Activated naive CD8-positive, alpha-beta T cell treated with anti-CD3 and anti-CD28 coated beads for 36 hours (primary cell): Measurements from ENCODE around the gene ETV3. TPM values are rescaled to one million over a fixed set of nuclear protein-coding genes. Genes with fewer than 3 reads are reported as not detected.

ENCODE experiments used
- DNase-seq: peaks from one replicate; pipeline ENCODE4 v3.0.0; 2021
- H3K27ac Mint-ChIP-seq: one replicate; pipeline ENCODE4 v1.8.0; 2022; ENCODE audit warnings: mild to moderate bottlenecking, moderate library complexity, mixed read lengths
- H3K27me3 Mint-ChIP-seq: one replicate; pipeline ENCODE4 v1.8.0; 2022; ENCODE audit warnings: mild to moderate bottlenecking, mixed read lengths
- H3K36me3 Mint-ChIP-seq: one replicate; pipeline ENCODE4 v1.8.0; 2021; ENCODE audit warnings: mild to moderate bottlenecking, mixed read lengths
- H3K4me1 Mint-ChIP-seq: one replicate; pipeline ENCODE4 v1.8.0; 2021; ENCODE audit warnings: mixed read lengths
- H3K4me3 Mint-ChIP-seq: one replicate; pipeline ENCODE4 v1.8.0; 2022; ENCODE audit warnings: mild to moderate bottlenecking, moderate library complexity, mixed read lengths
- H3K9me3 Mint-ChIP-seq: one replicate; pipeline ENCODE4 v1.8.0; 2022; ENCODE audit warnings: mixed read lengths
- total RNA-seq, 2 experiments: library from RNA; stranded (reverse); gene quantifications; one replicate each; pipeline ENCODE4 v1.2.3, GENCODE V29; 2021

ETV3 gene
- total RNA-seq, 2 experiments from 2014 or later, result 23.1 to 23.5 TPM

DNA sequence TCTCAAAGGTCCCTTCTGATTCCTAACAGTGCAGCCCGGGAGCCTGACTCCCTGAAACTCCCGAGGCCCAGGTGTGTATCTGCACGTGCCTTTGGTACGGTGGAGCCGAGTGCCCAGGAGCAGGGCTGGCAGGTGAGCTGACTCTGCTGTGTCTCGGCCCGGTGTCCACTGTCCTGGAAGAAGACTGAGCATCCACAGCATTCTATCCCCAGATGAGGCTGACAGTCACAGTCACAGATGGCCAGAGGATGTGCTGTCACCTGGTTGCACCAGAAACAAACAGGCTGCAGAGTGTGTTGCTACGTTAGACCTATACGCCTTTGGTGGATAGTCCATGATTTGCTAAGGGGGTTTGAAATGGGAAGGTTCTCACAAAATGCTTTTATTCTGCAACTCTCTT lies 48.4 kb downstream of the ETV3 start:
- Mint-ChIP-seq H3K4me3 (no peak overlapping the region), H3K9me3 (no peaks in the 10 kb centered on the region), H3K27me3 (peaks cover 6% of the 10 kb centered on the region), H3K4me1 (peaks cover 2% of the 10 kb centered on the region), H3K36me3 (no peaks in the 10 kb centered on the region), H3K27ac (no peak overlapping the region)
- DNase-seq, result no peak

DNA sequence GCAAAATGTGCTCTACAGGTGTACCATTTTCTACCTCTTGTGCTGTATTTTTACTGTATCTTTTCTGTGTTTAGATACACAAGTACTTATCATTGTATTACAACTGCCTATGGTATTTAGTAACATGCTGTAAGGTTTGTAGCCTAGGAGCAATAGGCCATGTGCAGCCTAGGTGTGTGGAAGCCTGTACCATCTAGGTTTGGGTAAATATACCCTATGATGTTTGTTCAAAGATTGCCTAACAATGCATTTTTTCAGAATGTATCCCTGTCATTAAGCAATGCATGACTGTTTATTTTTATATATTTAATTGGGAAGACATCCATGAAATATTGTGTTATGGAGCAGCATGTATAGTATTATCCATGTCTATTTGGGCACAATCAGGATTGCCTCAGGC lies 49.6 kb downstream of the ETV3 start:
- peaks cover 7% of the 10 kb centered on the region for H3K27me3 Mint-ChIP-seq
- no peaks in the 10 kb centered on the region for H3K36me3 Mint-ChIP-seq
- no peak overlapping the region for H3K4me3 Mint-ChIP-seq
- H3K4me1 Mint-ChIP-seq, result peaks cover 2% of the 10 kb centered on the region
- DNase-seq, result no peak
- no peaks in the 10 kb centered on the region for H3K9me3 Mint-ChIP-seq
- H3K27ac Mint-ChIP-seq, result no peak overlapping the region

DNA sequence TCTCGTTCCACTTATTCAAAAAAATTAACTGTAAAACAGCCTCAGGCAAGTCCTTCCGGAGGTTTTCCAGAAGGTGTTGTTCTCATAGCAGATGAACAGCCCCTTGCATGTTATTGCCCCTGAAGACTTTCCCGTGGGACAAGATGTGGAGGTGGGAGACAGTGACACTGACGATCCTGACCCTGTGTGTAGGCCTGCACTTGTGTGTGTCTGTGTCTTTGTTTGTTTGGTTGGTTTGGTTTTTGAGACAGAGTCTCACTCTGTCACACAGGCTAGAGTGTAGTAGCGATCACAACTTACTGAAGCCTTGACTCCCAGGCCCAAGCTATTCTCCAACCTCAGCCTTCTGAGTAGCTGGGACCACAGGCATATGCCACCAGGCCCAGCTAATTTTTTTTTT lies 51.2 kb downstream of the ETV3 start:
- DNase-seq, result no peak
- H3K36me3 Mint-ChIP-seq, result no peaks in the 10 kb centered on the region
- H3K27ac Mint-ChIP-seq, result no peak overlapping the region
- H3K4me3 Mint-ChIP-seq, result no peak overlapping the region
- peaks cover 11% of the 10 kb centered on the region for H3K27me3 Mint-ChIP-seq
- peaks cover 2% of the 10 kb centered on the region for H3K4me1 Mint-ChIP-seq
- no peaks in the 10 kb centered on the region for H3K9me3 Mint-ChIP-seq

DNA sequence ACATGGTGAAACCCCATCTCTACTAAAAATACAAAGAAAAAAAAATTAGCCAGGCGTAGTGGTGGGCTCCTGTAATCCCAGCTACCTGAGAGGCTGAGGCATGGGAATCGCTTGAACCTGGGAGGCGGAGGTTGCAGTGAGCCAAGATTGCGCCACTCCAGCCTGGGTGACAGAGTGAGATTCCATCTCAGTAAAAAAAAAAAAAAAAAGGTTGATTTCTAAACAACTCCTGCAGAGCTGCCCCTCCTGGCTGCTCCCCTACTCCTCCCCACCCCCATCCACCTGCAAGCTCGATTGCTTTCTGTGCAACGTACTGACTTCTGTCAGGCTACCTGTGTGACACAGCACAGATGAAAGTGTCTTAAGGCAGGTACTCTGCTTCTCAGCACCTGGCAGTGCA lies 51.9 kb downstream of the ETV3 start:
- DNase-seq, result no peak
- no peaks in the 10 kb centered on the region for H3K36me3 Mint-ChIP-seq
- peaks cover 11% of the 10 kb centered on the region for H3K27me3 Mint-ChIP-seq
- H3K27ac Mint-ChIP-seq, result no peak overlapping the region
- no peak overlapping the region for H3K4me3 Mint-ChIP-seq
- no peaks in the 10 kb centered on the region for H3K9me3 Mint-ChIP-seq
- H3K4me1 Mint-ChIP-seq, result peaks cover 2% of the 10 kb centered on the region

DNA sequence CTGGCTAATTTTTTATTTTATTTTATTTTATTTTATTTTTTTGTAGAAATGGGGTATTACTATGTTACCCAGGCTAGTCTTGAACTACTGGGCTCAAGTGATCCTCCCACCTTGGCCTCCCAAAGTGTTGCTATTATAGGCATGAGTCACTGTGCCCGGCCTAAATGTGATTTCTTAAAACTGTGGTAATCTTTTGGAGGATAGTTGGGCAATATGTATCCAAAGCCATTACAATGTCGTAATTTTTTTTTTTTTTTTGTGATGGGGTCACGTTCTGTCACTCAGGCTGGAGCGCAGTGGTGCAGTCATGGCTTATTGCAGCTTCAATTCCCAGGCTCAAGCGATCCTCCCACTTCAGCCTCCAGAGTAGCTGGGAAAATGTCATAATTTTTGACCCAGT lies 52.8 kb downstream of the ETV3 start:
- no peaks in the 10 kb centered on the region for H3K9me3 Mint-ChIP-seq
- no peak overlapping the region for H3K27ac Mint-ChIP-seq
- H3K27me3 Mint-ChIP-seq, result peaks cover 11% of the 10 kb centered on the region
- no peaks in the 10 kb centered on the region for H3K36me3 Mint-ChIP-seq
- no peak overlapping the region for H3K4me3 Mint-ChIP-seq
- no peak for DNase-seq
- H3K4me1 Mint-ChIP-seq, result peaks cover 2% of the 10 kb centered on the region

DNA sequence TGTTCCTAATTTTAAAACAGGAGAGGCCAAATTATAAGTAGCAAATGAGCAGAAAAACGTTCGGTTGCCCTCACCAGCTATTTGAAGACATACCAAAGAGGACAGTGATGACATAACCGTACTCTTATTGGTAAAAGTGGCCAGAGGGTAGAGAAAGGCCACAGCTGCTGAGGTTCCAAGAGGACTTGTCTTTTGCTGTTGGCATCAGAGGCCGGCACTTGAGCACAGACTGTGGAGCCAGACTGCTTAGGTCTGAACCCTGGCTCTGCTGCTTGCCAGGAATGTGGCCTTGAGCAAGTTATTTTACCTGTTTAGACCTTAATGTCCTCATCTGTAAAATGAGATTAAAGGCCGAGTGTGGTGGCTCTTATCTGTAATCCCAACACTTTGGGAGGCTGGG lies 53.5 kb downstream of the ETV3 start:
- Mint-ChIP-seq H3K4me3 (no peak overlapping the region), H3K4me1 (no peaks in the 10 kb centered on the region), H3K27me3 (peaks cover 5% of the 10 kb centered on the region), H3K36me3 (no peaks in the 10 kb centered on the region), H3K9me3 (no peaks in the 10 kb centered on the region), H3K27ac (no peak overlapping the region)
- DNase-seq, result no peak

DNA sequence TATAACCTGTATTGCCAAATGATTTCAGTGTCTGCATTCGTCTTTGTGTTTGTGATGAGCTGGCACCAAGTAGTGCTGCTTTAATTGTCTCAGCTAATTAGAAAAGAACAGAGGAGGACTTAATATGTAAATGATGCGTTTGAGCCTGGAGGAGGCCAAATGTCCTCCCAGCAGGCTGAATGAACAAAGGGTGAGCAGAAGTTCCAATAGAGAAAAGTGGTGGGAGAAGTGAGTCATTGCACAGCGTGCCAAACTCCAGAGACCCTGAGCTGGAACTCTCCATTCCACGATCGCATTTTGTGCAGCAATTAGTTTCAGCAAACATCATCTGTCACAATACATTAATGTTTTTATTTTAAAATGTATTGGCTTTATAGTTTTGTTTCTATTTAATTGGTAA lies 56.5 kb downstream of the ETV3 start:
- no peak overlapping the region for H3K4me3 Mint-ChIP-seq
- H3K36me3 Mint-ChIP-seq, result no peaks in the 10 kb centered on the region
- no peak overlapping the region for H3K27ac Mint-ChIP-seq
- H3K4me1 Mint-ChIP-seq, result no peaks in the 10 kb centered on the region
- H3K9me3 Mint-ChIP-seq, result no peaks in the 10 kb centered on the region
- peaks cover 14% of the 10 kb centered on the region for H3K27me3 Mint-ChIP-seq
- DNase-seq, result no peak

DNA sequence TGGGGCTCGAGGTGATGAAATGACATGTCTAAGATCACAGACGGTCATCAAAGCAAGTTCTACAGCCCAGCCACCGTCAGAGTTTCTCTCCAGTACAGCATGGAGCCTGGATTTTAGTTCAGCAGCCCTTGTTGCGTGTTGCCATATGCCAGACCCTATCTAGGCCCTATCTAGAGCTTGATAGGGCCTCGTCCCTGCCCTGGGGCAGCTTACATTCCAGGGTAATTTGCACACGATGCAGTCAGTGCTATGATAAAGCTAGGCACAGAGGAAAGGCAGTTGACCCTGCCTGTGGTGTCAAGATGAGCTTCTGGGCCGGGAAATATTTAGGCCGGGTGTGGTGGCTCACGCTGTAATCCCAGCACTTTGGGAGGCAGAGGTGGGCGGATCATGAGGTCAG lies 57.5 kb downstream of the ETV3 start:
- H3K36me3 Mint-ChIP-seq, result no peaks in the 10 kb centered on the region
- H3K9me3 Mint-ChIP-seq, result no peaks in the 10 kb centered on the region
- no peak for DNase-seq
- H3K4me3 Mint-ChIP-seq, result no peak overlapping the region
- H3K27ac Mint-ChIP-seq, result no peak overlapping the region
- H3K4me1 Mint-ChIP-seq, result no peaks in the 10 kb centered on the region
- peaks cover 14% of the 10 kb centered on the region for H3K27me3 Mint-ChIP-seq

DNA sequence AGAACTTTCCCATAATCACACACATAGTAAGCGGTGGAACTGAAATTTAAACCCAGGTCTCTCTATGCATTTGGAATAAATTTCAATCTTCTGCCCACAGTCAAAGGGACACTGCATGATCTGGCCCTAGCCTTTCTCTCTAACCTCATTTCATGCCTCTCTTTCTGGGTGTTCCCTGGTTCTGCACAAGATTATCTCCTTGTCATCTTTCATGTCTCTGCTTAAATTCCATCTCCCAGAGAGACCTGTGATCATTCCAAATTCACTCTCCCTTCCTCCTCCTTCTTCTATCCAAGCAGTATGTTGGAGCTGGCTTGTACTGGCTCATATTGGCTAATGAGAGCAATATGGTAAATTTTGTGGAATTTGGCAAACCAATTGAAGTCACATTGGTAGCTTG lies 60.8 kb downstream of the ETV3 start:
- Mint-ChIP-seq H3K27me3 (peaks cover 21% of the 10 kb centered on the region), H3K27ac (no peak overlapping the region), H3K4me3 (no peak overlapping the region), H3K9me3 (no peaks in the 10 kb centered on the region), H3K36me3 (no peaks in the 10 kb centered on the region), H3K4me1 (no peaks in the 10 kb centered on the region)
- DNase-seq, result no peak

DNA sequence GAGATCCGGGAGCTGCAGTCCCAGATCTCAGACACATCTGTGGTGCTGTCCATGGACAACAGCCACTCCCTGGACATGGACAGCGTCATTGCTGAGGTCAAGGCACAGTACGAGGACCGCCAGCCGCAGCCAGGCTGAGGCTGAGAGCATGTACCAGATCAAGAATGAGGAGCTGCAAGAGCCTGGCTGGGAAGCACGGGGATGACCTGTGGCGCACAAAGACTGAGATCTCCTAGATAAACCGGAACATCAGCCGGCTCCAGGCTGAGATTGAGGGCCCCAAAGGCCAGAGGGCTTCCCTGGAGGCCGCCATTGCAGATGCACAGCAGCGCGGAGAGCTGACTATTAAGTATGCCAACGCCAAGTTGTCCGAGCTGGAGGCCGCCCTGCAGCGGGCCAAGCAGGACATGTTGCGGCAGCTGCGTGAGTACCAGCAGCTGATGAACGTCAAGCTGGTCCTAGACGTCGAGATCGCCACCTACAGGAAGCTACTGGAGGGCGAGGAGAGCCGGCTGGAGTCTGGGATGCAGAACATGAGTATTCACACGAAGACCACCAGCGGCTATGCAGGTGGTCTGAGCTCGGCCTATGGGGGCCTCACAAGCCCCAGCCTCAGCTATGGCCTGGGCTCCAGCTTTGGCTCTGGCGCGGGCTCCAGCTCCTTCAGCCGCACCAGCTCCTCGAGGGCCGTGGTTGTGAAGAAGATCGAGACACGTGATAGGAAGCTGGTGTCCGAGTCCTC lies 64.1 kb downstream of the ETV3 start:
- H3K27me3 Mint-ChIP-seq, result peaks cover 21% of the 10 kb centered on the region
- H3K4me1 Mint-ChIP-seq, result no peaks in the 10 kb centered on the region
- H3K27ac Mint-ChIP-seq, result no peak overlapping the region
- no peaks in the 10 kb centered on the region for H3K36me3 Mint-ChIP-seq
- no peaks in the 10 kb centered on the region for H3K9me3 Mint-ChIP-seq
- DNase-seq, result peak; percentile 48
- no peak overlapping the region for H3K4me3 Mint-ChIP-seq

Other genes with a start within 250 kb of the ETV3 start
- gene PEAR1, start 244.7 kb downstream of the ETV3 start, total RNA-seq, result not detected
- not detected for gene LRRC71, start 217.8 kb downstream of the ETV3 start, total RNA-seq
- gene ARHGEF11, start 92.7 kb downstream of the ETV3 start, total RNA-seq, result 1 to 10 TPM; 2.8 to 3.3 TPM
- not detected for gene ETV3L, start 38.6 kb downstream of the ETV3 start, total RNA-seq